A673 (cell line): Measurements from ENCODE around the gene BAIAP2L1.

Experiments used
- EZH2 ChIP-seq: fragments of 200-600 bp; sonication (generic); IDR thresholded peaks from 2 replicates; pipeline ENCODE4 v1.6.1; 2017; ENCODE audit warnings: borderline replicate concordance, low read depth, mild to moderate bottlenecking, mixed read lengths, antibody characterized with exemption, low read length; ENCODE audit not compliant: poor library complexity, severe bottlenecking
- TF ChIP-seq, protein P1 (sequence below): fragments of 300-800, 200-600 bp; sonication (generic); conservative IDR thresholded peaks from 2 replicates; pipeline ENCODE4 v1.5.1; 2017; ENCODE audit warnings: low read depth, mild to moderate bottlenecking, antibody characterized with exemption, low read length, moderate library complexity, mixed read lengths

DNA sequence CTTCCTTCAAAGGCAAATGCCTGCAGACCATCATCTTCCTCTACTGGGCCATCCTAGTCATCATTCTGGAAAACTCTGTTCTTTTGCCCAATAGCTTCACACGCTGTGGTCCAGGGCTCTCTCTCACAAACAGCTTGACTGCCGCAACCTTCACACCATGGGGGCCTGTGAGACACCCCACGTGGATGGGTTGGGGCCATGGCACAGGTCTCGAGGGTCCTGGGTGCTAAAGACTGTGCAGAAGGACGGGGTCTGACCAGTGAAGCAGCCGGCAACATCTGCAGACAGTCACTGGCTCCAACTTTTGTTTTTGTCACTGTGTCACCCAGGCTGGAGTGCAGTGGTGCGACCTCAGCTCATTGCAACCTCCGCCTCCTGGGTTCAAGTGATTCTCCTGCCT, 91.3 kb downstream of the BAIAP2L1 start:
- TF ChIP-seq, protein P1, sequence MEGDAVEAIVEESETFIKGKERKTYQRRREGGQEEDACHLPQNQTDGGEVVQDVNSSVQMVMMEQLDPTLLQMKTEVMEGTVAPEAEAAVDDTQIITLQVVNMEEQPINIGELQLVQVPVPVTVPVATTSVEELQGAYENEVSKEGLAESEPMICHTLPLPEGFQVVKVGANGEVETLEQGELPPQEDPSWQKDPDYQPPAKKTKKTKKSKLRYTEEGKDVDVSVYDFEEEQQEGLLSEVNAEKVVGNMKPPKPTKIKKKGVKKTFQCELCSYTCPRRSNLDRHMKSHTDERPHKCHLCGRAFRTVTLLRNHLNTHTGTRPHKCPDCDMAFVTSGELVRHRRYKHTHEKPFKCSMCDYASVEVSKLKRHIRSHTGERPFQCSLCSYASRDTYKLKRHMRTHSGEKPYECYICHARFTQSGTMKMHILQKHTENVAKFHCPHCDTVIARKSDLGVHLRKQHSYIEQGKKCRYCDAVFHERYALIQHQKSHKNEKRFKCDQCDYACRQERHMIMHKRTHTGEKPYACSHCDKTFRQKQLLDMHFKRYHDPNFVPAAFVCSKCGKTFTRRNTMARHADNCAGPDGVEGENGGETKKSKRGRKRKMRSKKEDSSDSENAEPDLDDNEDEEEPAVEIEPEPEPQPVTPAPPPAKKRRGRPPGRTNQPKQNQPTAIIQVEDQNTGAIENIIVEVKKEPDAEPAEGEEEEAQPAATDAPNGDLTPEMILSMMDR: no peak
- no peak for TF ChIP-seq EZH2
